Measurements from ENCODE around the gene CASKIN1.

GRCh38 chr16:2235695-2236336 is 39.4 kb upstream of the CASKIN1 start:
- TF ChIP-seq CTCF (IDR thresholded peaks at IDR 0.05; ENCODE audit: low read depth, low read length) (no peak), EZH2phosphoT487 (IDR thresholded peaks at IDR 0.05; ENCODE audit: low read depth) (no peak)

Measured in OCI-LY3 (cell line).